H1 (cell line): ENCODE data around the gene RNF152. TPM values are rescaled to one million over a fixed set of nuclear protein-coding genes. Genes with fewer than 3 reads are reported as not detected.

Source experiments
- CTCF ChIA-PET: fragments of 300-600 bp; sonication (Branson Sonifier 250); formaldehyde crosslinking; loops from one replicate; lab custom pipeline; 2021; ENCODE audit not compliant: partially characterized antibody; lab: Charles Lee
- POLR2A ChIA-PET: fragments of 300-600 bp; sonication (Branson Sonifier 250); formaldehyde crosslinking; loops from one replicate; lab custom pipeline; 2021; ENCODE audit warnings: inconsistent platforms; ENCODE audit not compliant: partially characterized antibody; lab: Charles Lee
- DNase-seq, 2 experiments: peaks; one replicate each; pipeline versions ENCODE4 v3.0.0 to v3.0.0-alpha.2; 2010 to 2022; ENCODE audit warnings: low spot score in 2 of 2, low read depth in 1 of 2, mixed read lengths in 1 of 2
- FAIRE-seq: peaks from 2 replicates; lab custom pipeline; 2011; peaks lifted over from hg19 to GRCh38; lab: Jason Lieb, UNC
- H2AFZ ChIP-seq: 2 replicates; pipeline ENCODE4 v1.8.1; 2012; ENCODE audit warnings: low read length, inconsistent platforms
- H2AK5ac ChIP-seq: 2 replicates; pipeline ENCODE4 v1.6.1; 2013; ENCODE audit warnings: low read depth, low read length
- H2BK120ac ChIP-seq: replicated peaks from 2 replicates; pipeline ENCODE3; 2013; ENCODE audit warnings: low read depth, low read length, inconsistent platforms
- H2BK12ac ChIP-seq: 2 replicates; pipeline ENCODE4 v1.6.1; 2013; ENCODE audit warnings: low read depth, low read length
- H2BK15ac ChIP-seq: 2 replicates; pipeline ENCODE4 v1.6.1; 2013; ENCODE audit warnings: low read length
- H2BK20ac ChIP-seq: 2 replicates; pipeline ENCODE4 v1.6.1; 2013; ENCODE audit warnings: low read length
- H2BK5ac ChIP-seq: 2 replicates; pipeline ENCODE4 v1.6.1; 2013; ENCODE audit warnings: low read depth, low read length
- H3K14ac ChIP-seq: 2 replicates; pipeline ENCODE4 v1.6.1; 2013; ENCODE audit warnings: inconsistent platforms; ENCODE audit not compliant: insufficient read length
- H3K18ac ChIP-seq: 2 replicates; pipeline ENCODE4 v1.6.1; 2013; ENCODE audit warnings: low read length; ENCODE audit errors: extremely low read depth
- H3K23ac ChIP-seq: 2 replicates; pipeline ENCODE4 v1.6.1; 2013; ENCODE audit warnings: inconsistent platforms; ENCODE audit not compliant: insufficient read length
- H3K23me2 ChIP-seq: 2 replicates; pipeline ENCODE4 v1.6.1; 2013; ENCODE audit warnings: low read depth, low read length
- H3K27ac ChIP-seq: 2 replicates; pipeline ENCODE4 v1.6.1; 2011; ENCODE audit warnings: low read depth, low read length, inconsistent platforms
- H3K27me3 ChIP-seq, 4 experiments: replicated peaks in 1 of 4; 1 replicate in 1 of 4; 2 replicates in 3 of 4; pipeline versions ENCODE4 v1.6.1 to v1.8.1; 2011 to 2013; ENCODE audit warnings: low read length in 3 of 4, mild to moderate bottlenecking in 3 of 4, inconsistent platforms in 2 of 4, mixed read lengths in 2 of 4, moderate library complexity in 1 of 4; ENCODE audit not compliant: control insufficient read depth in 3 of 4, insufficient read depth in 3 of 4; ENCODE audit errors: extremely low read depth in 1 of 4
- H3K36me3 ChIP-seq, 4 experiments: 2 replicates each; pipeline versions ENCODE4 v1.6.1 to v1.8.1; 2011 to 2013; ENCODE audit warnings: mild to moderate bottlenecking in 4 of 4, low read length in 3 of 4, moderate library complexity in 2 of 4, control low read depth in 1 of 4, inconsistent platforms in 1 of 4; ENCODE audit not compliant: insufficient read depth in 4 of 4, control insufficient read depth in 2 of 4
- H3K4ac ChIP-seq: replicated peaks from 2 replicates; pipeline ENCODE3; 2013; ENCODE audit warnings: low read length, low read depth, mixed read lengths, inconsistent platforms; ENCODE audit not compliant: insufficient read length
- H3K4me1 ChIP-seq, 4 experiments: replicated peaks in 1 of 4; 1 replicate in 1 of 4; 2 replicates in 3 of 4; pipeline versions ENCODE4 v1.6.1 to v1.8.1; 2011 to 2013; ENCODE audit warnings: low read length in 3 of 4, inconsistent platforms in 2 of 4, mixed read lengths in 1 of 4; ENCODE audit not compliant: insufficient read depth in 4 of 4, control insufficient read depth in 3 of 4
- H3K4me2 ChIP-seq, 2 experiments: 2 replicates each; pipeline versions ENCODE4 v1.6.1 to v1.8.1; 2011 to 2013; ENCODE audit warnings: low read depth in 2 of 2, low read length in 2 of 2, control low read depth in 1 of 2, inconsistent platforms in 1 of 2, mild to moderate bottlenecking in 1 of 2; ENCODE audit not compliant: insufficient read depth in 1 of 2
- H3K4me3 ChIP-seq, 4 experiments: fragments of 200-600, 300-600 bp in 1 of 4; sonication (generic), shearing (Covaris generic), sonication (Bioruptor Twin) in 1 of 4; 2 replicates each; pipeline versions ENCODE4 v1.5.1 to v1.8.1; 2011 to 2016; ENCODE audit warnings: low read length in 4 of 4, low read depth in 3 of 4, control low read depth in 2 of 4, inconsistent platforms in 2 of 4, mild to moderate bottlenecking in 2 of 4, mixed read lengths in 1 of 4, moderate library complexity in 1 of 4; ENCODE audit not compliant: insufficient read depth in 2 of 4; ENCODE audit errors: extremely low read depth in 1 of 4
- H3K56ac ChIP-seq: replicated peaks from 2 replicates; pipeline ENCODE3; 2013; ENCODE audit warnings: low read depth, mild to moderate bottlenecking, mixed read lengths, low read length, inconsistent platforms; ENCODE audit not compliant: insufficient read length
- H3K79me1 ChIP-seq: 2 replicates; pipeline ENCODE4 v1.6.1; 2013; ENCODE audit warnings: low read depth, low read length, control low read depth
- H3K79me2 ChIP-seq, 2 experiments: 2 replicates each; pipeline versions ENCODE4 v1.6.1 to v1.8.1; 2012 to 2013; ENCODE audit warnings: low read length in 2 of 2, mild to moderate bottlenecking in 2 of 2, inconsistent platforms in 1 of 2; ENCODE audit not compliant: insufficient read depth in 2 of 2, control insufficient read depth in 1 of 2
- H3K9ac ChIP-seq, 4 experiments: replicated peaks in 1 of 4; 1 replicate in 1 of 4; 2 replicates in 3 of 4; pipeline versions ENCODE4 v1.6.1 to v1.8.1; 2011 to 2013; ENCODE audit warnings: low read depth in 3 of 4, low read length in 3 of 4, control low read depth in 2 of 4, mild to moderate bottlenecking in 2 of 4, moderate library complexity in 2 of 4, inconsistent platforms in 1 of 4; ENCODE audit errors: extremely low read depth in 1 of 4
- H3K9me3 ChIP-seq, 2 experiments: 2 replicates each; pipeline versions ENCODE4 v1.6.1 to v1.8.1; 2012 to 2013; ENCODE audit warnings: mild to moderate bottlenecking in 2 of 2, moderate library complexity in 2 of 2, control low read depth in 1 of 2, inconsistent platforms in 1 of 2, low read depth in 1 of 2, low read length in 1 of 2, mixed read lengths in 1 of 2; ENCODE audit not compliant: insufficient read depth in 2 of 2
- H4K20me1 ChIP-seq, 2 experiments: replicated peaks in 1 of 2; 2 replicates each; pipeline versions ENCODE3 to v1.8.1; 2011 to 2013; ENCODE audit warnings: inconsistent platforms in 2 of 2, low read length in 2 of 2, mild to moderate bottlenecking in 1 of 2; ENCODE audit not compliant: insufficient read depth in 2 of 2, control insufficient read depth in 1 of 2
- H4K5ac ChIP-seq: 2 replicates; pipeline ENCODE4 v1.6.1; 2013; ENCODE audit warnings: low read length, low read depth, mixed read lengths, inconsistent platforms; ENCODE audit not compliant: insufficient read length
- H4K8ac ChIP-seq: 2 replicates; pipeline ENCODE4 v1.8.0; 2013; ENCODE audit warnings: mild to moderate bottlenecking, moderate library complexity, low read length, inconsistent platforms; ENCODE audit not compliant: insufficient read depth; ENCODE audit errors: extremely low read depth
- H4K91ac ChIP-seq: replicated peaks from 2 replicates; pipeline ENCODE3; 2013; ENCODE audit warnings: low read length, mixed read lengths, inconsistent platforms; ENCODE audit not compliant: insufficient read length
- BCL11A ChIP-seq, 2 experiments: IDR thresholded peaks; one replicate each; pipeline ENCODE4 v1.6.1; 2011; ENCODE audit warnings: low read depth in 2 of 2, low read length in 2 of 2, mild to moderate bottlenecking in 2 of 2
- CHD1 ChIP-seq: IDR thresholded peaks from 2 replicates; pipeline ENCODE4 v1.6.1; 2012; ENCODE audit warnings: low read depth, low read length, improper control_type of control experiment
- CREB1 ChIP-seq: IDR thresholded peaks from 2 replicates; pipeline ENCODE4 v1.6.1; 2012; ENCODE audit warnings: inconsistent platforms
- FOSL1 ChIP-seq: IDR thresholded peaks from 2 replicates; pipeline ENCODE4 v1.6.1; 2011; ENCODE audit warnings: mild to moderate bottlenecking, low read depth, low read length, moderate library complexity; ENCODE audit not compliant: insufficient read depth
- KDM1A ChIP-seq: fragments of 200-600, 300-600 bp; sonication (generic); IDR thresholded peaks from 2 replicates; pipeline ENCODE4 v1.7.1; 2016; ENCODE audit warnings: mild to moderate bottlenecking, low read length, borderline replicate concordance
- NANOG ChIP-seq: IDR thresholded peaks from 2 replicates; pipeline ENCODE4 v1.6.1; 2011; ENCODE audit warnings: low read length, low read depth, mild to moderate bottlenecking, inconsistent platforms; ENCODE audit not compliant: insufficient read depth, poor library complexity, severe bottlenecking
- PHF8 ChIP-seq: fragments of 200-600 bp; sonication (generic); conservative IDR thresholded peaks from 2 replicates; pipeline ENCODE4 v1.7.1; 2012; ENCODE audit warnings: low read depth, mild to moderate bottlenecking, inconsistent platforms, low read length, moderate library complexity
- POLR2A ChIP-seq, 2 experiments: IDR thresholded peaks; 1 replicate in 1 of 2; 2 replicates in 1 of 2; pipeline ENCODE4 v1.6.1; 2011; ENCODE audit warnings: low read depth in 2 of 2, low read length in 2 of 2, mild to moderate bottlenecking in 2 of 2; ENCODE audit errors: control extremely low read depth in 1 of 2
- POU5F1 ChIP-seq: IDR thresholded peaks from 2 replicates; pipeline ENCODE4 v1.6.1; 2011; ENCODE audit warnings: low read depth, mild to moderate bottlenecking, low read length, moderate library complexity
- RAD21 ChIP-seq, 2 experiments: IDR thresholded peaks in 1 of 2; conservative IDR thresholded peaks in 1 of 2; 2 replicates each; pipeline ENCODE4 v1.6.1; 2011; ENCODE audit warnings: low read depth in 2 of 2, low read length in 2 of 2, improper control_type of control experiment in 1 of 2, inconsistent platforms in 1 of 2, mild to moderate bottlenecking in 1 of 2, moderate library complexity in 1 of 2
- RNF2 ChIP-seq: fragments of 200-900, 300-1000 bp; sonication (generic); IDR thresholded peaks from 2 replicates; pipeline ENCODE4 v1.7.1; 2016; ENCODE audit warnings: borderline replicate concordance, low read depth, mild to moderate bottlenecking, antibody characterized with exemption, low read length; ENCODE audit not compliant: poor library complexity, severe bottlenecking; ENCODE audit errors: missing control alignments
- SUZ12 ChIP-seq: fragments of 200-600 bp; sonication (generic); IDR thresholded peaks from 2 replicates; pipeline ENCODE4 v1.6.1; 2012; ENCODE audit warnings: mild to moderate bottlenecking, inconsistent platforms, low read length, moderate library complexity, mixed read lengths
- TBP ChIP-seq: IDR thresholded peaks from 2 replicates; pipeline ENCODE4 v1.6.1; 2011; ENCODE audit warnings: low read depth, low read length, improper control_type of control experiment
- WGBS, 2 experiments: shearing (Covaris generic) in 1 of 2; methylation state at CpG; one replicate each; pipeline versions ENCODE4 v1.1.6 to v1.1.7; 2013 to 2015; ENCODE audit warnings: low lambda C conversion rate in 2 of 2, mixed read lengths in 2 of 2, inconsistent platforms in 1 of 2, low coverage in 1 of 2, missing lambda C conversion rate in 1 of 2; ENCODE audit not compliant: insufficient replicate concordance in 2 of 2, insufficient coverage in 1 of 2, insufficient read length in 1 of 2; ENCODE audit errors: extremely low coverage in 1 of 2, missing lambda C conversion rate in 1 of 2; 5-methylcytosine and 5-hydroxymethylcytosine counted together
- polyA plus RNA-seq, 7 experiments: library from polyadenylated mRNA; depleted of rRNA in 3 of 7; stranded (reverse) in 5 of 7; unstranded in 2 of 7; fragments of >200 nt in 5 of 7; fragments of 200-250 nt in 2 of 7; gene quantifications; 1 replicate in 5 of 7; 2 replicates in 1 of 7; 4 replicates in 1 of 7; pipeline versions ENCODE4 v1.2.1 to v1.2.3, GENCODE V29; 2011 to 2013; ENCODE audit warnings: missing spikeins in 2 of 7, mixed read lengths in 2 of 7
- total RNA-seq: library from RNA; stranded (reverse); fragmentation: NEBNext Ultra II Directional; extraction: Animal tissue kit (Norgen Biotek cat#: 25700); gene quantifications from 2 replicates; pipeline ENCODE4 v1.2.1, GENCODE V29; 2021
- TF ChIP-seq, protein P1 (sequence below): IDR thresholded peaks from 2 replicates; pipeline ENCODE4 v1.6.1; 2011; ENCODE audit warnings: low read depth, mild to moderate bottlenecking, low read length; ENCODE audit not compliant: insufficient read depth

RNF152 gene
- total and polyA plus RNA-seq, 2 of the 8 experiments (the other 6 are each of a cell fraction or from before 2014, with no cell fraction given), result 1.1 to 2.7 TPM

DNA sequence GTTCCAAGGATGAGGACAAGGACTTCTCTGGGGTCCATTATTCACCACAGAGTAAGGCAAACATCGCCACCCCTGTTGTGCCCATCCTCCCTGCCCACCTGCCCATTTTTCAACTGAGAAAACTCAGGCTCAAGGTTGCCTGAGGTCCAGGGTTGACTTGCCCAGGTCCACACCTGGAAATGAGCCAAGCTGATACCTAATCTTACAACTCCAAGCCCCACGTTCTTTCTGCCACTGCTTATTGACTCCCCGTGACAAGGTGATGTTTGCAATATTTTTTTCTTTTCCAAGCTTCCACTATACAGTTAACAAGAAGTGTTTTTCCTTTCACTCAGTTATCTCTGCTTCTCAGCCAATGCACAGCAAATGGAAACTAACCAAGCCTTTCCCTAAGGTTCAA, 39.0 kb downstream of the RNF152 start:
- no peak overlapping the region for H2AFZ ChIP-seq
- H2BK20ac ChIP-seq, result no peak overlapping the region
- DNase-seq, result no peak
- no peak overlapping the region for H3K14ac ChIP-seq
- H3K18ac ChIP-seq, result no peak overlapping the region
- no peaks in the 10 kb centered on the region for H3K36me3 ChIP-seq
- FAIRE-seq, result no peak
- peaks cover 0 to under 1% of the 10 kb centered on the region in 2 experiments for H4K20me1 ChIP-seq
- H2AK5ac ChIP-seq, result no peak overlapping the region
- H3K79me1 ChIP-seq, result no peaks in the 10 kb centered on the region
- H3K9ac ChIP-seq, result no peak overlapping the region
- ChIA-PET POLR2A (no interaction called here), CTCF (interaction anchor here (0.9 to 1.9 kb wide), 3 partner anchors 46 to 217 kb away, joined by 4 to 9 read pairs (median 5); no protein-coding TSS in a partner anchor)
- H2BK12ac ChIP-seq, result no peak overlapping the region
- no peak overlapping the region for H4K8ac ChIP-seq
- H3K4me3 ChIP-seq, result no peak overlapping the region
- H3K23me2 ChIP-seq, result no peaks in the 10 kb centered on the region
- no peak overlapping the region for H3K27ac ChIP-seq
- no peaks in the 10 kb centered on the region for H3K27me3 ChIP-seq
- H2BK5ac ChIP-seq, result no peak overlapping the region
- H3K56ac ChIP-seq, result no peak overlapping the region
- H3K4me2 ChIP-seq, result no peak overlapping the region
- H3K4ac ChIP-seq, result no peak overlapping the region
- H3K4me1 ChIP-seq, result peaks cover 0 to 6% (median 1%) of the 10 kb centered on the region in 4 experiments; a peak in 2 of 7 replicates
- no peaks in the 10 kb centered on the region for H3K79me2 ChIP-seq
- no peaks in the 10 kb centered on the region for H3K9me3 ChIP-seq
- H2BK15ac ChIP-seq, result no peak overlapping the region
- H3K23ac ChIP-seq, result no peak overlapping the region
- H4K91ac ChIP-seq, result no peak overlapping the region
- no peak overlapping the region for H4K5ac ChIP-seq
- 96% methylated on average over 3 of the region's 3 CpGs; no CpG with 5 or more reads in 1 of the 2 experiments for WGBS, 2 experiments
- H2BK120ac ChIP-seq, result no peak overlapping the region
- TF ChIP-seq SUZ12, result no peak
- TF ChIP-seq TBP, result no peak
- TF ChIP-seq, protein P1, sequence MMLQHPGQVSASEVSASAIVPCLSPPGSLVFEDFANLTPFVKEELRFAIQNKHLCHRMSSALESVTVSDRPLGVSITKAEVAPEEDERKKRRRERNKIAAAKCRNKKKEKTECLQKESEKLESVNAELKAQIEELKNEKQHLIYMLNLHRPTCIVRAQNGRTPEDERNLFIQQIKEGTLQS, result no peak
- no peak for TF ChIP-seq RAD21 (IDR thresholded peaks at IDR 0.05 in 1 of 2, conservative IDR thresholded peaks at IDR 0.05 in 1 of 2; ENCODE audit: low read depth in 2 of 2, low read length in 2 of 2)
- TF ChIP-seq CREB1, result no peak
- TF ChIP-seq CHD1, result no peak
- TF ChIP-seq POLR2A (IDR thresholded peaks at IDR 0.05; ENCODE audit: control extremely low read depth in 1 of 2, low read depth in 2 of 2, low read length in 2 of 2), result no peak
- no peak for TF ChIP-seq BCL11A (IDR thresholded peaks at IDR 0.05; ENCODE audit: low read depth in 2 of 2, low read length in 2 of 2)
- TF ChIP-seq NANOG, result no peak
- no peak for TF ChIP-seq PHF8
- TF ChIP-seq RNF2, result no peak
- TF ChIP-seq FOSL1, result no peak
- TF ChIP-seq KDM1A, result no peak
- no peak for TF ChIP-seq POU5F1
